LNCaP clone FGC (cell line): Measurements from ENCODE around the gene CLDN7.

Source experiments
- DNase-seq: peaks from one replicate; pipeline ENCODE4 v3.0.0-alpha.2; 2011; ENCODE audit warnings: low read depth
- H3K4me3 ChIP-seq: 2 replicates; pipeline ENCODE4 v1.5.1; 2011; ENCODE audit warnings: mild to moderate bottlenecking, low read depth, low read length, control low read depth
- TF ChIP-seq, protein P1 (sequence below): IDR thresholded peaks from 2 replicates; pipeline ENCODE4 v1.5.1; 2012; ENCODE audit warnings: mild to moderate bottlenecking; ENCODE audit not compliant: control insufficient read depth, insufficient read depth; ENCODE audit errors: extremely low read depth

The CLDN7 gene

DNA sequence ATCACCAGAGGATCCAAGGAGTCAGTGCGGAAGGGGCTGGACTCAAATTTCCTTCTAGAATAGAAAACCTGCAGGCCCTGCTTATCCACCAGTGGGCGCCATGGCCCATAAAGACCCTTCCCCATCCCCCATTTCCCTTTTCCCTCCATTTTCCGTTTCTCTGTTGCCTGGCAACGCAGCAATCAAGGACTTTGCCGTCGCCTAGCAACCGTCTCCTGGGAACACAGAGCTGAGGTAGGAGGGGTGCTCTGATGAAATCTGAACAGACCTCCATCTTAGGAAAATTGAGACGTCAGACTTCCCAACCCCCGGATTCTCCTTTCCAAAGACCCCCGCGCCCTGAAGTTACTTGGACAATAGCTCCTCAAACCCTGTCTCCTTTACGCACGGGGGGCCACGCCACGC lies 48.4 kb downstream of the CLDN7 start:
- no peak overlapping the region for H3K4me3 ChIP-seq

DNA sequence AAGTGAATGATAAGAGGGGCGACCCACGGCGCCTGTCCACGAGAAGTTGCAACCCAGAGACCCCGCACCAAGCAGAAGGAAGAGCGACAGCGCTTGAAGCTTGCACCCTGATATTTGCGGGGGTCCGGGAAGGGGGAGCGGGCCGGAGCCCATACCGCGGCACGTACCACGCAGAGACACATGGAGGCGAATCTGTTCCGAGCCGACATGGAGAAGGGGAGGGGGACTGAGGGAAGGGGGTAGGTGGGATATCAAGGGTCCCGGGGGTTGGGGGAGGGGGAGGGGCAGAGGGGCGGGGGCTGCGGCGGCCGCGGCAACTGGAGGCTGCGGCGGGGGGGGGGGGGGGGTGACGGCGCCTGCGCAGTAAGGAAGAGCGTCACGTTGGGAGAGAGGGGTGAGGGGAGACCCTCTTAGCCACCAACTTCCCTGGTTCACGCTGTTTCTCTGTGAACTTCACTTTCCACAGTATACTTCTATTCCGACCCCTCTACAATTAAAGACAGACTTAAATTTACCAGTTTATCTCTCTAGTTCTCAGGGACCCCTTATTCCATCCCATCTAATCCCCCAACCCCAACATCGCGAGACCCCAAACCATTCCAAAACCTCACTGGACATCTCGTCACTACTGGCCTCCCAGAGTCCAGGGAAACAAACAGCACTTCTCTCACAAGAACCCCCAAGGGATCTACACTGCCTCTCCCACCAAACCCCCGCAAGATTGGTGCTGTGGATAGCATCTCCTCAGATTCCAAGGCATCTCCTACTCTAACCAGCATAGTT lies 50.6 kb downstream of the CLDN7 start:
- TF ChIP-seq, protein P1, sequence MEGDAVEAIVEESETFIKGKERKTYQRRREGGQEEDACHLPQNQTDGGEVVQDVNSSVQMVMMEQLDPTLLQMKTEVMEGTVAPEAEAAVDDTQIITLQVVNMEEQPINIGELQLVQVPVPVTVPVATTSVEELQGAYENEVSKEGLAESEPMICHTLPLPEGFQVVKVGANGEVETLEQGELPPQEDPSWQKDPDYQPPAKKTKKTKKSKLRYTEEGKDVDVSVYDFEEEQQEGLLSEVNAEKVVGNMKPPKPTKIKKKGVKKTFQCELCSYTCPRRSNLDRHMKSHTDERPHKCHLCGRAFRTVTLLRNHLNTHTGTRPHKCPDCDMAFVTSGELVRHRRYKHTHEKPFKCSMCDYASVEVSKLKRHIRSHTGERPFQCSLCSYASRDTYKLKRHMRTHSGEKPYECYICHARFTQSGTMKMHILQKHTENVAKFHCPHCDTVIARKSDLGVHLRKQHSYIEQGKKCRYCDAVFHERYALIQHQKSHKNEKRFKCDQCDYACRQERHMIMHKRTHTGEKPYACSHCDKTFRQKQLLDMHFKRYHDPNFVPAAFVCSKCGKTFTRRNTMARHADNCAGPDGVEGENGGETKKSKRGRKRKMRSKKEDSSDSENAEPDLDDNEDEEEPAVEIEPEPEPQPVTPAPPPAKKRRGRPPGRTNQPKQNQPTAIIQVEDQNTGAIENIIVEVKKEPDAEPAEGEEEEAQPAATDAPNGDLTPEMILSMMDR, result no peak
- DNase-seq, result no peak
- peak overlapping the region; percentile 46 for H3K4me3 ChIP-seq

More for the DNA sequence above, 48.4 kb downstream of the CLDN7 start:
- peak; percentile 63 for DNase-seq
- TF ChIP-seq, protein P1, result 0 out of 2 replicates have a peak, but pooled peaks have one; percentile 3
